Measurements from ENCODE around the gene HIC1. TPM values are rescaled to one million over a fixed set of nuclear protein-coding genes. Genes with fewer than 3 reads are reported as not detected.

Gene HIC1
- total and polyA plus RNA-seq, 2 donors = 19.2 to 31.4 TPM

- Histone ChIP-seq H3K27ac (ENCODE audit: low read depth) (no peak overlapping the region), H3K4me3 (ENCODE audit: low read depth, low read length) (no peak overlapping the region), H3K36me3 (ENCODE audit: insufficient read depth) (no peaks in the 10 kb centered on the region), H3K4me1 (ENCODE audit: insufficient read depth) (no peaks in the 10 kb centered on the region)
- WGBS = 72% methylated on average over 5 of the region's 5 CpGs
- DNase-seq (ENCODE audit: extremely low spot score) = peak; percentile 83
Observed at GRCh38 chr17:2111691-2112090, 56.8 kb downstream of the HIC1 start.

Small RNAs within 50 kb of the gene (small RNA-seq; reads per million reads assigned to genes)
- gene AC090617.6 (not detected), gene AC090617.9 (not detected), gene MIR132 (19.6 reads per million, percentile 95 among the genes with 10 or more reads in this experiment), gene MIR212 (9.0 reads per million, percentile 93 among the genes with 10 or more reads in this experiment), gene OVCA2 (not detected)

Other genes with a start within 250 kb of the HIC1 start
- gene SMYD4, start 225.2 kb upstream of the HIC1 start, total RNA-seq = 14.1 TPM
- 12.8 TPM for gene SMYD4, start 225.2 kb upstream of the HIC1 start, polyA plus RNA-seq
- 23.9 TPM for gene RPA1, start 225.1 kb upstream of the HIC1 start, total RNA-seq
- gene RPA1, start 225.1 kb upstream of the HIC1 start, polyA plus RNA-seq = 46.3 TPM
- 1.3 TPM for gene RTN4RL1, start 29.8 kb upstream of the HIC1 start, total RNA-seq
- gene RTN4RL1, start 29.8 kb upstream of the HIC1 start, polyA plus RNA-seq = 4.5 TPM
- 17.4 TPM for gene DPH1, start 24.9 kb upstream of the HIC1 start, total RNA-seq
- gene DPH1, start 24.9 kb upstream of the HIC1 start, polyA plus RNA-seq = 36.5 TPM
- gene OVCA2, start 13.1 kb upstream of the HIC1 start, total RNA-seq = 9.5 TPM
- gene OVCA2, start 13.1 kb upstream of the HIC1 start, polyA plus RNA-seq = 40.1 TPM
- 29.3 TPM for gene SMG6, start 248.7 kb downstream of the HIC1 start, total RNA-seq
- gene SMG6, start 248.7 kb downstream of the HIC1 start, polyA plus RNA-seq = 37.5 TPM
- 20.4 TPM for gene SRR, start 248.8 kb downstream of the HIC1 start, total RNA-seq
- gene SRR, start 248.8 kb downstream of the HIC1 start, polyA plus RNA-seq = 13.7 TPM

All from urinary bladder (tissue), 4 donors.